Activated CD4-positive, CD25-positive, alpha-beta regulatory T cell (primary cell): Measurements from ENCODE around the gene RNFT2.
"Not testable (repeated sequence)": the region's sequence is repeated elsewhere in the genome, so short reads cannot be mapped to it uniquely, and the experiment has no call there.

Source experiments
- DNase-seq, 4 experiments: peaks; one replicate each; lab custom pipeline; 2025; lab: John Stamatoyannopoulos, UW

RNFT2 gene

GRCh38 chr12:116744766-116745165, 6.7 kb downstream of the RNFT2 start:
- DNase-seq: no peak

- no peak for DNase-seq
Measured at GRCh38 chr12:116745554-116745953, 7.4 kb downstream of the RNFT2 start.

GRCh38 chr12:116749884-116750283, 11.8 kb downstream of the RNFT2 start:
- DNase-seq: no peak

GRCh38 chr12:116750298-116750697, 12.2 kb downstream of the RNFT2 start:
- DNase-seq: no peak

- not testable (repeated sequence) for DNase-seq
Measured at GRCh38 chr12:116754097-116754496, 16.0 kb downstream of the RNFT2 start.

- DNase-seq: not testable (repeated sequence)
Measured at GRCh38 chr12:116754783-116755182, 16.7 kb downstream of the RNFT2 start.

GRCh38 chr12:116759783-116760621, 21.9 kb downstream of the RNFT2 start:
- DNase-seq: no peak

- no peak for DNase-seq
Measured at GRCh38 chr12:116760622-116761020, 22.5 kb downstream of the RNFT2 start.

- DNase-seq: no peak
Measured at GRCh38 chr12:116761499-116761898, 23.4 kb downstream of the RNFT2 start.

GRCh38 chr12:116765271-116765670, 27.2 kb downstream of the RNFT2 start:
- no peak for DNase-seq

- DNase-seq: no peak
Measured at GRCh38 chr12:116766285-116766684, 28.2 kb downstream of the RNFT2 start.

GRCh38 chr12:116766746-116767145, 28.6 kb downstream of the RNFT2 start:
- DNase-seq: no peak

- DNase-seq: no peak
Measured at GRCh38 chr12:116771651-116772050, 33.5 kb downstream of the RNFT2 start.

- DNase-seq: no peak
Measured at GRCh38 chr12:116773276-116773731, 35.2 kb downstream of the RNFT2 start.

- no peak for DNase-seq
Measured at GRCh38 chr12:116774020-116774419, 35.9 kb downstream of the RNFT2 start.

- no peak for DNase-seq
Measured at GRCh38 chr12:116777245-116777644, 39.1 kb downstream of the RNFT2 start.

GRCh38 chr12:116779597-116779996, 41.5 kb downstream of the RNFT2 start:
- DNase-seq: no peak

GRCh38 chr12:116780942-116781341, 42.8 kb downstream of the RNFT2 start:
- DNase-seq: no peak

- no peak for DNase-seq
Measured at GRCh38 chr12:116783525-116784237, 45.6 kb downstream of the RNFT2 start.

GRCh38 chr12:116784238-116784612, 46.1 kb downstream of the RNFT2 start:
- no peak for DNase-seq

GRCh38 chr12:116789562-116789961, 51.4 kb downstream of the RNFT2 start:
- DNase-seq: not testable (repeated sequence)

GRCh38 chr12:116790066-116790465, 52.0 kb downstream of the RNFT2 start:
- no peak for DNase-seq

- no peak for DNase-seq
Measured at GRCh38 chr12:116792403-116792802, 54.3 kb downstream of the RNFT2 start.
